Neural progenitor cell (in vitro differentiated cells): Measurements from ENCODE around the gene NIPAL3.

Experiments
- EZH2 ChIP-seq: fragments of 200-600 bp; sonication (generic); IDR thresholded peaks from 2 replicates; pipeline ENCODE4 v1.6.1; 2017; ENCODE audit warnings: antibody characterized with exemption, mild to moderate bottlenecking, moderate library complexity
- EZH2phosphoT487 ChIP-seq: fragments of 200-600 bp; sonication (generic); IDR thresholded peaks from 2 replicates; pipeline ENCODE4 v1.6.1; 2017; ENCODE audit warnings: antibody characterized with exemption
- TF ChIP-seq, protein P1 (sequence below): fragments of 200-600 bp; sonication (generic); IDR thresholded peaks from 2 replicates; pipeline ENCODE4 v1.5.1; 2017; ENCODE audit warnings: antibody characterized with exemption, mild to moderate bottlenecking

DNA sequence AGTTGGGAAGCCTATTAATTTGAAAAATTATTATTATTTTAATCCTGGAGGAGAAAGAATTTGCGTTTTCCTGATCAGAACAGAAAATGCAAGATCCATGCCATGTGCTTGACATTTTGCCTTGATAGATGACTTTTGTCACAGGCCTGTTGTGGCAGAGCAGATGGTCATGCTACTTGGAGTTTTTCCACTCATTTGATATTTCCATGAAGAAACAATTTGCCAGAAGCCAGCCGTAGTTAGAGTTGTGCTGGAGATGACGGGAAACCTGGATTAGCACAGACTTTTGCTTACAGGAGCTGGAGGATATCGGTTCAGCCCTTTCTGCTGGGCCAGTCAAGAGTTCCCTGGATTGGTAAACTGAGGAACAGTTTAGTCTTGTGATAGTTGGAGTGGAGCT, 90.2 kb downstream of the NIPAL3 start:
- TF ChIP-seq, protein P1, sequence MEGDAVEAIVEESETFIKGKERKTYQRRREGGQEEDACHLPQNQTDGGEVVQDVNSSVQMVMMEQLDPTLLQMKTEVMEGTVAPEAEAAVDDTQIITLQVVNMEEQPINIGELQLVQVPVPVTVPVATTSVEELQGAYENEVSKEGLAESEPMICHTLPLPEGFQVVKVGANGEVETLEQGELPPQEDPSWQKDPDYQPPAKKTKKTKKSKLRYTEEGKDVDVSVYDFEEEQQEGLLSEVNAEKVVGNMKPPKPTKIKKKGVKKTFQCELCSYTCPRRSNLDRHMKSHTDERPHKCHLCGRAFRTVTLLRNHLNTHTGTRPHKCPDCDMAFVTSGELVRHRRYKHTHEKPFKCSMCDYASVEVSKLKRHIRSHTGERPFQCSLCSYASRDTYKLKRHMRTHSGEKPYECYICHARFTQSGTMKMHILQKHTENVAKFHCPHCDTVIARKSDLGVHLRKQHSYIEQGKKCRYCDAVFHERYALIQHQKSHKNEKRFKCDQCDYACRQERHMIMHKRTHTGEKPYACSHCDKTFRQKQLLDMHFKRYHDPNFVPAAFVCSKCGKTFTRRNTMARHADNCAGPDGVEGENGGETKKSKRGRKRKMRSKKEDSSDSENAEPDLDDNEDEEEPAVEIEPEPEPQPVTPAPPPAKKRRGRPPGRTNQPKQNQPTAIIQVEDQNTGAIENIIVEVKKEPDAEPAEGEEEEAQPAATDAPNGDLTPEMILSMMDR, result no peak
- TF ChIP-seq EZH2 (no peak), EZH2phosphoT487 (no peak)
